Breast epithelium (tissue), 3 donors: Measurements from ENCODE around the gene ACTR3.

Experiments
- CTCF ChIP-seq, 3 donors: fragments of 450-650 bp; IDR thresholded peaks; one replicate each; pipeline ENCODE4 v1.5.1; 2016 to 2017; ENCODE audit warnings: antibody characterized with exemption in 3 of 3, mild to moderate bottlenecking in 3 of 3, moderate library complexity in 3 of 3
- POLR2AphosphoS5 ChIP-seq, 3 donors: sonication (generic); formaldehyde crosslinking; IDR thresholded peaks; one replicate each; pipeline ENCODE4 v1.6.1; 2017; ENCODE audit warnings: antibody characterized with exemption in 3 of 3

GRCh38 chr2:113840518-113840917, 49.4 kb upstream of the ACTR3 start:
- TF ChIP-seq POLR2AphosphoS5 (IDR thresholded peaks at IDR 0.05) (no peak), CTCF (IDR thresholded peaks at IDR 0.05) (no peak)
